SU-DHL-6 (cell line): ENCODE data around the gene MRFAP1L1.

Source experiments
- H2AFZ ChIP-seq: fragments of 200-600 bp; sonication (generic); 2 replicates; pipeline ENCODE4 v1.6.1; 2014; ENCODE audit warnings: low read depth, mild to moderate bottlenecking, moderate library complexity, mixed read lengths, antibody characterized with exemption, low read length; ENCODE audit not compliant: severe bottlenecking
- H3F3A ChIP-seq: fragments of 200-600 bp; shearing (Covaris generic); 2 replicates; pipeline ENCODE4 v1.6.0; 2016; ENCODE audit warnings: antibody characterized with exemption, mild to moderate bottlenecking; ENCODE audit not compliant: insufficient read depth
- H3K27ac ChIP-seq: fragments of 200-600 bp; sonication (generic); 2 replicates; pipeline ENCODE4 v1.5.1; 2016; ENCODE audit warnings: low read depth, mild to moderate bottlenecking, low read length, moderate library complexity, mixed read lengths
- H3K27me3 ChIP-seq: fragments of 200-600 bp; sonication (generic), shearing (Covaris generic); 2 replicates; pipeline ENCODE4 v1.6.0; 2014; ENCODE audit warnings: mild to moderate bottlenecking, low read length
- H3K36me3 ChIP-seq: fragments of 200-600 bp; sonication (generic); 2 replicates; pipeline ENCODE4 v1.6.1; 2014; ENCODE audit warnings: mild to moderate bottlenecking, low read length, mixed read lengths
- H3K4me2 ChIP-seq: fragments of 300-600, 200-600 bp; shearing (Covaris generic), sonication (generic); 2 replicates; pipeline ENCODE4 v1.6.0; 2014; ENCODE audit warnings: low read length, low read depth, mild to moderate bottlenecking; ENCODE audit not compliant: poor library complexity, severe bottlenecking
- H3K4me3 ChIP-seq: fragments of 200-600 bp; sonication (generic); 2 replicates; pipeline ENCODE4 v1.5.1; 2014; ENCODE audit warnings: antibody characterized with exemption, low read length, mild to moderate bottlenecking, mixed read lengths; ENCODE audit not compliant: insufficient read depth, poor library complexity, severe bottlenecking
- H3K79me2 ChIP-seq: fragments of 200-600 bp; sonication (generic); 2 replicates; pipeline ENCODE4 v1.6.1; 2014; ENCODE audit warnings: mild to moderate bottlenecking, low read length, moderate library complexity; ENCODE audit not compliant: insufficient read depth
- H3K9ac ChIP-seq: fragments of 200-600 bp; sonication (generic); 2 replicates; pipeline ENCODE4 v1.7.0; 2014; ENCODE audit warnings: mild to moderate bottlenecking, low read length
- H3K9me2 ChIP-seq: fragments of 200-600 bp; sonication (generic); replicated peaks from 2 replicates; pipeline ENCODE4 v1.6.1; 2014; ENCODE audit warnings: low read length; ENCODE audit not compliant: insufficient read depth
- H3K9me3 ChIP-seq: fragments of 200-600 bp; sonication (generic); 2 replicates; pipeline ENCODE4 v1.6.1; 2014; ENCODE audit warnings: low read length, mixed read lengths; ENCODE audit not compliant: insufficient read depth
- H4K20me1 ChIP-seq: fragments of 200-600 bp; sonication (generic); 2 replicates; pipeline ENCODE4 v1.6.1; 2014; ENCODE audit warnings: low read depth, mild to moderate bottlenecking, antibody characterized with exemption, low read length, moderate library complexity, mixed read lengths
- EZH2phosphoT487 ChIP-seq: fragments of 200-600 bp; sonication (generic), shearing (Covaris generic); conservative IDR thresholded peaks from 2 replicates; pipeline ENCODE4 v1.6.1; 2018; ENCODE audit warnings: mild to moderate bottlenecking, antibody characterized with exemption, low read length, moderate library complexity, mixed read lengths
- TF ChIP-seq, protein P1 (sequence below): fragments of 200-600 bp; sonication (generic); IDR thresholded peaks from one replicate; pipeline ENCODE4 v1.5.1; 2017; ENCODE audit warnings: antibody characterized with exemption, mild to moderate bottlenecking, low read length, moderate library complexity; ENCODE audit not compliant: insufficient read depth, poor library complexity, severe bottlenecking

The MRFAP1L1 gene

DNA sequence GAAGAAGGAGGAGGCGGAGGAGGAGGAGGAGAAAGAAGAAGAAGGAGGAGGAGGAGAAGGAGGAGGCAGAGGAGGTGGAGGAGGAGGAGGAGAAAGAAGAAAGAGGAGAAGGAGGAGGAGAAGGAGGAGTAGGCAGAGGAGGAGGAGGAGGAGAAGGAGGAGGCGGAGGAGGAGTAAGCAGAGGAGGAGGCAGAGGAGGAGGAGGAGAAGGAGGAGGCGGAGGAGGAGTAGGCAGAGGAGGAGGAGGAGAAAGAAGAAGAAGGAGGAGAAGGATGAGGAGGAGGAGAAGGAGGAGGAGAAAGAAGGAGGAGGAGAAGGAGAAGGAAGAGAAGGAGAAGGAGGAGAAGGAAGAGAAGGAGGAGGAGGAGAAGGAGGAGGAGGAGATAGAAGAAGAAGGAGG, 49.2 kb downstream of the MRFAP1L1 start:
- Histone ChIP-seq H3K27me3 (no peaks in the 10 kb centered on the region), H3F3A (no peaks in the 10 kb centered on the region), H3K4me2 (no peak overlapping the region), H3K36me3 (no peaks in the 10 kb centered on the region), H3K9me2 (no peaks in the 10 kb centered on the region), H3K4me3 (no peak overlapping the region), H3K9ac (no peak overlapping the region), H4K20me1 (no peaks in the 10 kb centered on the region), H2AFZ (no peak overlapping the region), H3K9me3 (no peaks in the 10 kb centered on the region), H3K79me2 (no peaks in the 10 kb centered on the region), H3K27ac (no peak overlapping the region)
- TF ChIP-seq, protein P1, sequence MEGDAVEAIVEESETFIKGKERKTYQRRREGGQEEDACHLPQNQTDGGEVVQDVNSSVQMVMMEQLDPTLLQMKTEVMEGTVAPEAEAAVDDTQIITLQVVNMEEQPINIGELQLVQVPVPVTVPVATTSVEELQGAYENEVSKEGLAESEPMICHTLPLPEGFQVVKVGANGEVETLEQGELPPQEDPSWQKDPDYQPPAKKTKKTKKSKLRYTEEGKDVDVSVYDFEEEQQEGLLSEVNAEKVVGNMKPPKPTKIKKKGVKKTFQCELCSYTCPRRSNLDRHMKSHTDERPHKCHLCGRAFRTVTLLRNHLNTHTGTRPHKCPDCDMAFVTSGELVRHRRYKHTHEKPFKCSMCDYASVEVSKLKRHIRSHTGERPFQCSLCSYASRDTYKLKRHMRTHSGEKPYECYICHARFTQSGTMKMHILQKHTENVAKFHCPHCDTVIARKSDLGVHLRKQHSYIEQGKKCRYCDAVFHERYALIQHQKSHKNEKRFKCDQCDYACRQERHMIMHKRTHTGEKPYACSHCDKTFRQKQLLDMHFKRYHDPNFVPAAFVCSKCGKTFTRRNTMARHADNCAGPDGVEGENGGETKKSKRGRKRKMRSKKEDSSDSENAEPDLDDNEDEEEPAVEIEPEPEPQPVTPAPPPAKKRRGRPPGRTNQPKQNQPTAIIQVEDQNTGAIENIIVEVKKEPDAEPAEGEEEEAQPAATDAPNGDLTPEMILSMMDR = no peak
- TF ChIP-seq EZH2phosphoT487 = no peak

DNA sequence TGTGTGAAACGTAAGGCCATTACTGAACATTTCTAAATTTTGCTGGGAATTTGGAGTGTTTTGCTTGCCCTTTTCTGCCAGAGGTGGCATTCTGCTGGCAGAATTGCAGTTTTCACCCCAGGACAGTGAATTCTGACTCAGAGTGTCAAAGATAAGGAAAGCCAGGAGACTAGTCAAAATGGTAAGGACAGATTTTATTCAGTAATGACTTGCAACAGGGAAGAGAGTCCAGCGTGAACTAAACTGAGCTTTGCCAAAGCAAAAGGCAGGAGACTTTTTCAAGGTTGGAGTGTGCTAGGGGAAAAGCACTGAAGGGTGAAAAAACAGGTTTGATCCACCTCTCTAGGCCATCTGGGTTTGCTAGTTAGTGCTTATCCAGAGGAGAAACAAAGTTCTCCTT, 49.8 kb downstream of the MRFAP1L1 start:
- Histone ChIP-seq H3K9me2 (no peaks in the 10 kb centered on the region), H3K27ac (no peak overlapping the region), H3F3A (no peaks in the 10 kb centered on the region), H3K36me3 (no peaks in the 10 kb centered on the region), H3K79me2 (no peaks in the 10 kb centered on the region), H3K4me2 (no peak overlapping the region), H2AFZ (no peak overlapping the region), H3K4me3 (no peak overlapping the region), H3K27me3 (no peaks in the 10 kb centered on the region), H3K9ac (no peak overlapping the region), H4K20me1 (no peaks in the 10 kb centered on the region), H3K9me3 (no peaks in the 10 kb centered on the region)
- TF ChIP-seq, protein P1 = no peak
- no peak for TF ChIP-seq EZH2phosphoT487

DNA sequence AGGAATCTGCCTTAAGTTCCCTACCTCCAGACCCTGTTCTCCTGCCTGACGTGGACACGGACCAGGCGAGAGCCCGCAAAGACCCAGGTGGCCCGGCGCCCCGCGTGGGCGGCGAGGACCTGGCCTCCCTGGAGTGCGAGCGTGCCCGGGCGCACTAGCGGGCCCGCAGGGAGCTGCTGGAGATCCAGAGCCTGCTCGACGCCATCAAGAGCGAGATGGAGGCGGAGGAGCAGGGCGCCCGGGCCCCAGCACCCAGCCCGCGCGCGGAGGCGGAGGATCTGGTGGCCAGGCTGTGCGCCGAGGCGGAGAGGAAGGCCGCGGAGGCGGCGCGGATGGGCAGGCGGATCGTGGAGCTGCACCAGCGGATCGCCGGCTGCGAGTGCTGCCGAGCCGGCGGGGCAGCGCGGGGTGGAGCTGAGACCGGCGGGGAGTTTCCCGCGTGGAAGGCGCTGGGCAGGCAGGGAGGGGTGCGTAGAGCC, 51.0 kb downstream of the MRFAP1L1 start:
- no peak overlapping the region for H3K27ac ChIP-seq
- no peaks in the 10 kb centered on the region for H4K20me1 ChIP-seq
- H3K9ac ChIP-seq = no peak overlapping the region
- no peaks in the 10 kb centered on the region for H3K27me3 ChIP-seq
- no peak overlapping the region for H3K4me2 ChIP-seq
- TF ChIP-seq EZH2phosphoT487 = no peak
- TF ChIP-seq, protein P1 = no peak
- no peaks in the 10 kb centered on the region for H3K9me3 ChIP-seq
- no peak overlapping the region for H3K4me3 ChIP-seq
- H3K9me2 ChIP-seq = no peaks in the 10 kb centered on the region
- no peaks in the 10 kb centered on the region for H3K36me3 ChIP-seq
- no peaks in the 10 kb centered on the region for H3F3A ChIP-seq
- H3K79me2 ChIP-seq = no peaks in the 10 kb centered on the region
- no peak overlapping the region for H2AFZ ChIP-seq
